GM18520 (cell line): ENCODE results near the gene LILRA6.

ENCODE experiments used
- ATAC-seq: cut with Tn5 transposase; IDR thresholded peaks from one replicate; pipeline ENCODE4 v1.9.1; 2021; ENCODE audit not compliant: unreplicated experiment

LILRA6 gene

GRCh38 chr19:54189145-54189734, 53.4 kb downstream of the LILRA6 start, which contains the start of gene MBOAT7:
Gene MBOAT7 (minus strand): TSS chr19:54189580. CDS start chr19:54188508, 1,072 bp downstream.
- peak; percentile 11 for ATAC-seq

GRCh38 chr19:54188215-54188871, 54.2 kb downstream of the LILRA6 start:
- no peak for ATAC-seq

- ATAC-seq = no peak
These were observed 55.6 kb downstream of the LILRA6 start for GRCh38 chr19:54186934-54187381.
